Dedifferentiated amniotic fluid mesenchymal stem cell (primary cell): ENCODE measurements around the gene ZNF860.
"Not testable (repeated sequence)": the region's sequence is repeated elsewhere in the genome, so short reads cannot be mapped to it uniquely, and the experiment has no call there.

ENCODE experiments used
- DNase-seq: peaks from one replicate; pipeline ENCODE4 v3.0.0-alpha.2; 2016; ENCODE audit errors: extremely low spot score

Gene ZNF860

DNA sequence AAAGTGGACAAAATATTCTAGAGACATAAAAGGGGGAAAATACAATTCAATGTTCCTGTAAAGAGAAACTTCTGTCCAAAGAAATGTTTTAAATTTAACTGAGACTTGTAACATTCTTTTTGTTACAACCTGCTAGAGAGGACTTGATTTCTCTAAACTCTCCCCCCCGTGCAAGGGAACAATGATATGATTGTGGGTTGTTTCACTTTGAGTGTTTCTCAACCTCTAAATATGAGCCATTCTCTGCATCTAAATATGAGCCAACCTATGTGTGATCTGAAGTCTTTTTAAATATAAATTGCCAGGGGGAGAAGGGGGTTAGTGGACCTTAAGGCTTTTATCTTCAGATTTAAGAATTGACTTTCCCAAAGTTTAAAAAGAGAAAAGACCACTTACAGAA is 14.6 kb downstream of the ZNF860 start:
- DNase-seq = no peak

DNA sequence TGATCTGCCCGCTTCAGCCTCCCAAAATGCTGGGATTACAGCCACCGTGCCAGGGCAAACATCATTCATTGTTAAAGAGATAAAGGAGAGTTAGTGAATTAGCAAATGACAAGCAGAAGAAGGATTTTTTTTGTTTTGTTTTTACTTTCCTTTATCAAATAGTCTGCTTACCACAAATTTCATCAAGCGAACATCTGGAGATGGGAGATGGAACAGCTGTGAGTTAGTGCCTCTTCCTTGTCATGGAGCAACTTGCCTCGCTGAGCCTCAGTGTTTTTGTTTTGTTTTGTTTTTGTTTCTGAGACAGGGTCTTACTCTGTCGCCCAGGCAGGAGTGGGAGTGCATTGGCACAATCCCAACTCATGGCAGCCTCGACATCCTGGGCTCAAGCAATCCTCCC is 15.9 kb downstream of the ZNF860 start:
- no peak for DNase-seq

DNA sequence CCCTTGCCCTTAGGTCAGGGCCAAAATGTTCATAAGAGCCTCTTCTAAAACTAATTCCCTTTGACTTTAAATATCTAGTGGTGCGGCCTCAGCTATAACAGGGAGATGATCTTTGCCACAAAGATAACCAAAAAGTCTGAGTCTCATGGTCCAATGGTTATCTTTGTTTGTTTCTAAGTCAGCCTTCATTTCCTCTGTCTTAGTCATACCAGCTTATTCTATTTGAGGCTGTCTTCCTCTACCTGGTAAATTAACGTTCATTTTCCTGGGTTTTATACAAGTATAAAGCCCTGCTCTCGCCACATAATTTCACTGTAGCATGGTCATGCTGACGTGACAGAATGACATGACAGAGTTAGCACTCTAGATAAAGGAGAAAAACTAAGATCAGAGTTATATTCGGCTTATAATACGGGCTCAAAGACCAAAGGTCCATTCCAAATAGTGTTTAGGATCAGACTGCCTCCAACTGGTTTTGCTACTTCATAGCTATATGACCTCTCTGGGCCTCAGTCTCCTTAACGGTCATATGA is 18.4 kb downstream of the ZNF860 start:
- no peak for DNase-seq

DNA sequence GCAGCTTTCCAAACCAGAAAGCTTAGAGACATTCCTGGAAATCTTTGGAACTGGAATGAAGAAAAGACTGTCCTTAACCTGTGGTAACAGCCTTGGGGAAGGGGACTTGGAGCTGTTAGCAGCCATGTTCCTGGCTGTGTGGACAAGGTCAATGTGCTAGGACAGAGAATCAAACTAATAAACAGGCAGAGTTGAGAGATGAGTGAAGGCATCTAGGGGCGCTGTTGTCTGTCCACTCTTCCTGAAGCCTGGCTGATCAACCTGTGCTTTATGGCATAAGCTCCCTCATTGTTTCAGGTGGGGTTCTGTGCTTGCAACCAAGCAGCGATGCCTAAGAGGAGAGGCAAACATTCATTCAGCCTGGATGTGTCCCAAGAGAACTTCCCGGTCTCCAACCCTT is 19.3 kb downstream of the ZNF860 start:
- DNase-seq = no peak

DNA sequence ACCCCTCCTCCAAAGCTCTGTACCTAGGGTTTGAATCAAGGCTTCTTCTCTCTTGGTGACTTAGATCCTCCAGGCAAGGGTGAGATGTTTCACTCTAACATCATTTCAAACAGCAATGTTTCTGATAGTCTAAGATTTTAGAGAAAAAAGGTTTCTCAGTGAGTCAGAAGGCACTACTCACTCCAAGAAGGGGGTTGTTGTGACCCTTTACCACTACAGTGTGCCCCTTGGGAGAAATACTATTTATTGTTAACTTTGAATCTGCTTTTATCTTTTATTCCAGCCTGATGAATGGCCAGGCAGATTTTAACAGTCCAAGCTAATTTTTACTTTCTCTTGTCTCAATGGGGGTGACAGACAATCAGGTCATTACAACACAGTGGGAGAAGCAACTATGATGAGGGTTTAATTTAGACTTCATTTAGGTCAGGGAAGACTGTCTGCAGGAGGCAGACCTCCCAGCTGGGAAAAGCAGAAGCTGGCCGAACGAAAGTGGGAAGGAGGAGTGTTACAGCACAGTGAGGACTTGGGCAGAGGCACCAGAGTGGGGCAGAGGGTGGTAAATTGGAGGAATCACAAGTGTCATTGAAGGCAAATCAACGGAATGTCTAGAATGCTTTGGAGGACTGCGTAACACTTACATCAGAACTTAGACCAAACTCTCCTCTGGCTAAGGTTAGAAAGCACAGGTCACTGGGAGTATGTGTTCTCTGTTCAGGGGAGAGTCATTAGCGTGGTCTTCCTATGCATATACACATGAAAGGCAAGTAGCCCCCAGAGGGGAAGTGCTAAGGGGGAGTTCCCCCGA is 21.2 kb downstream of the ZNF860 start:
- no peak for DNase-seq

DNA sequence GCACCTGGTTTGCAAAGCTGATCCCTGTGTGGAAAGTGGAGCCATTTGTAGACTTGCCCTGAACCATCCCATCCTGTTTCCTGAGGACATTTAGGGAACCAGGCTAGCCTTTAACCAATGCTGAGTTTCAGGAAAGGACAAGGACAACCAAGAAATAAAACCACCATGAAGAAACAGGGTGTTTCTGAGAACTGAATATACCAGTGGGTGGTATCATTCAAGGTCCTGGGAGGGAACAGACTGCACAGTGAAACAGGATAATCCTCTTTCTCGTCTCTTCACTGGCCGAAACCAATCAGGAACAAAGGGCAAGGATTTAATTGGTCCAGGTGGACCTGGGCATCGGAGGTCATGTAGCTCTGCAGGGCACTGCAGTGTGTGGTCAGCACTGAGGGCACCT is 21.8 kb downstream of the ZNF860 start:
- no peak for DNase-seq

DNA sequence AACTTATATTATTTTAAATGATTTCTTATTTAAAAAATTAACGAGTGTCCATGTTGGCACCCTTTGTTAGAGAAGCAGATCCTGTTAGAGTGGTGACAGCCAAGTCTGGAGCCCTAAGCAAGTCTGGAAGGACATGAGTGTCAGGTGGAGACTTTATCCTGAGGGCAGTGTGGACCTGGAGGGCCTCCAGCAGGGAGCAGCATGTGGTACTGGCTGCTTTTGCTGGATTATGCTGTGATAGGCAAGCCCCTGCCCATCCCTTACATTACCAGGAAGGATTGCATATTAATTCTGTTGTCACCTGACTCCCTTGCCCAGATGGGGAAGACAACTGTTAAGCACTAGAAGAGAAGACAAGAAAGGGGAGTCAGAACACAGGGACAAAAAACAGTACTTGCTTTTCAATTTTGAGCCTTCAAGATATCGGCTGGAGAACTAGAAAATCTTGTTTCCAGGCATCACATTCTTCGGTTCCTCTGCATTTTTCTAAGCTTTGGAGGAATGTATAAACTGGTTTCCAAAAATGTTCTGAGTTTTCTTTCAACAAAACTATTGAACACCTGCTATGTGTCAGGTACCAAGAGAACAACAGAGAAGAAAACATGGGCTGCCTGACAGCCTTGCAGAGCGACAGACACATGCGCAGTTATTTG is 22.7 kb downstream of the ZNF860 start:
- DNase-seq = no peak

DNA sequence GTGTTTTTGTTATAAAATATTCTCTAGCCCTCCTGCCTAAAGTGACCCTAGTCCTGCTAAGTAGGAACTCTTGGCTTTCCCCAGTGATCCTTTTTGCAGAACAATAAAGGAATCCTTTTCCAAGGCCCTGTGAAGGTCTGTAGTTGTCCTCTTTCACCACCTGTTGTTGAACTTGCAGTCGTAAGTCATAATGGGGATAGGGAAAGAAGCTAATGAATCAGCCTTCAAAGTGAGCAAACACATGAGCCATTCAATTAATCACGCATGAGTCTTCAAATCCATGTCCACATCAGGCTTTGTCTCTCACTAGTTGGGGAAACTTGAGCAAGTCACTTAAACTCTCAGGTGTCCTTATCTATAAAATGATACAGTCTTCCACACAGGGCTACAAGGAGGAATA is 27.6 kb downstream of the ZNF860 start:
- DNase-seq = no peak

DNA sequence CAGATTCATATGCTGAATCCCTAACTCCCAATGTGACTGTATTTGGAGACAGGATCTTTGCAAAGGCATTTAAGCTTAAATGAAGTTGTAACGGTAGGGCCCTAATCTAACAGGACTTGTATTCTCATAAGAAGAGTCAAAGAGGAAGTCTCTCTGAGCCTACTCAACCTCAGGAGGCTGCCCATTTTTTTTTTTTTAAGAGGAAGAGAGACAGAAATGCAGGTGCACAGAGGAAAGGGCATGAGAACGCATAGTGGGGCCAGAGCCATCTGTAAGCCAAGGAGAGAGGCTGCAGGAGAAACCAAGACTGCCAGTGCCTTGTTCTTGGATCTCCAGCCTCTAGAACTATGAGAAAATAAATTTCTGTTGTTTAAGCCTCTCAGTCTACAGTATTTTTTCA is 28.4 kb downstream of the ZNF860 start:
- no peak for DNase-seq

DNA sequence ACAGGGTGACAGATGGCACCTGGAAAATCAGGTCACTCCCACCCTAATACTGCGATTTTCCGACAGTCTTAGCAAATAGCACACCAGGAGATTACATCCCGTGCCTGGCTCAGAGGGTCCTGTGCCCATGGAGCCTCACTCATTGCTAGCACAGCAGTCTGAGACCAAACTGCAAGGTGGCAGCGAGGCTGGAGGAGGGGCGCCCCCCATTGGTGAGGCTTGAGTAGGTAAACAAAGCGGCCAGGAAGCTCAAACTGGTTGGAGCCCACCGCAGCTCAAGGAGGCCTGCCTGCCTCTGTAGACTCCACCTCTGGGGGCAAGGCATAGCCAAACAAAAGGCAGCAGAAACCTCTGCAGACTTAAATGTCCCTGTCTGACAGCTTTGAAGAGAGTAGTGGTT is 29.1 kb downstream of the ZNF860 start:
- not testable (repeated sequence) for DNase-seq

DNA sequence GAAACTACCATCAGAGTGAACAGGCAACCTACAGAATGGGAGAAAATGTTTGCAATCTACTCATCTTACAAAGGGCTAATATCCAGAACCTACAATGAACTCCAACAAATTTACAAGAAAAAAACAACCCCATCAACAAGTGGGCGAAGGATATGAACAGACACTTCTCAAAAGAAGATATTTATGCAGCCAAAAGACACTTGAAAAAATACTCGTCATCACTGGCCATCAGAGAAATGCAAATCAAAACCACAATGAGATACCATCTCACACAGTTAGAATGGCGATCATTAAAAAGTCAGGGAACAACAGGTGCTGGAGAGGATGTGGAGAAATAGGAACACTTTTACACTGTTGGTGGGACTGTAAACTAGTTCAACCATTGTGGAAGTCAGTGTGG is 34.1 kb downstream of the ZNF860 start:
- not testable (repeated sequence) for DNase-seq

DNA sequence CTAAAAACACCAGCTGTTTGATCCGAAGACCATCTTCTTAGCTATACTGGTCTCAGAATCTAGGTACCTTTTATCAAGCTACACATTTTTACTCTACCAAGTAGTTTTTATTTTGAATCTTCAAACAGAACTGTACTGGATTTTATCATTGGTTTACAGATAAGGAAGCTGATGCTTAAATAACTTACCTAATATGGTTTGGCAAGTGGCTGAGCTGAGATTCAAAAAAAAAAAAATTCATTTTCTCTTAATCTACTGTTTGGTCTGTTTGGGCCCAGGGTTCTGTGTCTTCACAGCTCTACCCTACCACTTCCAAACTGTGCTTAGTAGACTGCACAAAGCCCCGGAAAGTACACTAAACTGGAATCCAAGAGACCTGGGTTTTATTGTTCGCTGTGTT is 35.7 kb downstream of the ZNF860 start:
- DNase-seq = no peak

DNA sequence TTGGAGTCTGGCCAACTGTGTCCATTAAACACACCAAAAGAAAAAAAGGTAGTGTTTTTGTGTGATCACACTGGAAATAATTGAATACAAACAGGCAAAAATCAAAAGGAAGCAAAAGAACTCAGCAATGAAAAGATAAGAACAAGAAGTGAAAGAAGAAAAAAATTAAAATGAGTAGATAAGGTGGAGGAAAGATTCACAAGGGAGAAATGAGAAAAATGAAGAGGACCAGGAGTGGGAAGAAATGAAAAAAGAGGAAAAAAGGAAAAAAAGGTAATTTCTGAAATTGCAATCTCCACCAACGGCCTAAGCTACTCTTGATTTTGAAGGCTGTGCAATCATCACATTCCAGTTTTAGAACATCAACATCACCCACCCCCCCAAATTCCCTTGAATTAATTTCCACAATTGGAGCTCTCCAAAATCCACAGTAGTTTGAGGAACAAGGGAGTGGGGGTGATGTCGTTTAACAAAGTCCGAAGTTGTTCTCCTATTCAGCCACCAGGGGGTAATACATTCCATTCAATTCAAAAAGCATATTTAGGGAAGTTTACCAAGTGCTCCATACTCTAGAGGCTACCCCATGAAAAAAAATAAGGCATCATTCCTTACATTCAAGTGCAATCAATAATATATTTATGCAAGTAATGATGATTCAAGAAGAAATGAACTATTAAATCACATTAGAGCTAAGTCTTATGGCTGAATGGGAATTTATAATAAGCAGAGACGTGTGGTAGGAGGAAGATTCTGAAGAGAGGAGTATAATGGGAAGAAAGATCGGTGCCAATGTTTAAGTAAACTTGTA is 37.4 kb downstream of the ZNF860 start:
- peak; percentile 64 for DNase-seq

DNA sequence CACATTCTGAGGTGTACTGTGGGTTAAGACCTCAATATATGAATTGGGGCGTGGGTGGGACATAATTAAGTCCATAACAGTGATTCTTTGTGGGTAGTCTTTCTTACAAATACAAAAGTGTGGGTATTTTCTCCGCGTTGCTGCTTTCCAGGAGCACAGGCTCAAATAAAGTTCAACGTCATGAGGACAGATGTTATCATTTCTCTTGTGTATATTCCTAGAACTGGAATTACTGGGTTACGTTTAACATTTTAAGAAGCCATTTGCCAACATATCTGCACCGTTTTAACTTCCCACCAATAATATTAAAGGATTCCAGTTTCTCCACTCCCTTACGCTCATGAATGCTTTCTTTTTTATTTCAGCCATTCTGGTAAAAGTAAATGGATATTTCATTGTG is 39.6 kb downstream of the ZNF860 start:
- no peak for DNase-seq

DNA sequence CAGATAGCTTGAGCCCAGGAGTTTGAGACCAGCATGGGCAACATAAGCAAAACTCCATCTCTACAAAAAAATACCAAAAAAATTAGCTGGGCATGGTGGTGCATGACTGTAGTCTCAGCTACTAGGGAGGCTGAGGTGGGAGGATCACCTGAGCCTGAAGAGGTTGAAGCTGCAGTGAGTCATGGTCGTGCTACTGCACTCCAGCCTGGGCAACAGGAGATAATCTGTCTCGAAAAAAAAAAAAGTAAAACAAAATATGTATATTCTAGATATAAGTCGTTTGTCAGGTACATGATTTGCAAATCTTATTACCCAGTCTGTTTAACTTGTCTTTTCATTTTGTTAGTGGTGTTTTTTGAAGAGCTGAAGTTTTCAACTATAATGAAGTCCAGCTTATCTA is 40.2 kb downstream of the ZNF860 start:
- DNase-seq = no peak

DNA sequence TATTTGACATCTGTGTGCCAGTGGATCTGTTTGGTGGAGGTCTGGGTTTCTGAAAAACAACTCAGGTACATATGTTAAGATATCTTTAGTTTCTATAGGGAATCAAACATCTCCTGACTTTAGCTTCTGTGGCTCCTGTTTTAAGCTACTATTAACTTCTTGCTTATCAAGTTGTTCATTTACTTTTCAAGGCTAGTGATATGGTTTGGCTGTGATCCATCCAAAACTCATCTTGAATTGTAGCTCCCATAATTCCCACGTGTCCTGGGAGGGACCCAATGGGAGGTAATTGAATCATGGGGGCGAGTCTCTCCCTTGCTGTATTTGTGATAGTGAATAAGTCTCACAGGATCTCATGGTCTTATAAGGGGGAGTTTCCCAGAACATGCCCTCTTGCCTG is 41.4 kb downstream of the ZNF860 start:
- no peak for DNase-seq

DNA sequence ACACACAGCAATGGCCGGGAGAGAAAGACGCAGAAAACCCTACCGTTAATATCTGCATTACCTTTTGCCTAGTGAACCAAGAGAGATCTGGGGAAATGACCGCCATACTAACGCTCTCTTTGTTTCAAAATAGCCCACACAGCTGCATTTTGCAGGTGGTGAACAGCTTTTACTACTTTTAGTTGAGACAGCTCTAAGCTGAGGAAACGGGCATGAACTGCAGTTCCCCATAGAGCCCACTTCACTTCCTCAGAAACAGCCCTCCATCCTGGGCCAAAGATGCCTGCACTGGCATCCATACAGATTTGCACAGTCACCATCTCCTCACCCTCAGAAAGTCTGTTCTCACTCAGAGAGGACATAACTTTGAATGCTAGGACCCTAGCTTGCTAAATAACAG is 45.0 kb downstream of the ZNF860 start:
- DNase-seq = no peak

DNA sequence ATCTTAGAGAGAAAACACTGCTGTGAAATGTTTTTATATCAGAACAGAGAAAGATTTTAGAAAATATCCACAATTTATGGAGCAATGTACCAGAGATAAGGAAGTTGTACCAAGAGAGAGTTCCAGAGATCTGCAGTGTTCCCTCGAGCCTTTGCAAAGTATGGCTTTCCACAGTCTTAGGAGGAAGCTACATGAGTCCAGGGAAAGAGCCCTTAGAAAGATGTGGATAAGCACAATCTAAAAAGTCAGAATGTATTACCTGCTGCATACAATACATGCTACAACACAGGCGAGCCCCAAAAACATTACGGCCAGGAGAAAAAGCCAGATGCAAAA is 56.4 kb downstream of the ZNF860 start:
- DNase-seq = no peak

DNA sequence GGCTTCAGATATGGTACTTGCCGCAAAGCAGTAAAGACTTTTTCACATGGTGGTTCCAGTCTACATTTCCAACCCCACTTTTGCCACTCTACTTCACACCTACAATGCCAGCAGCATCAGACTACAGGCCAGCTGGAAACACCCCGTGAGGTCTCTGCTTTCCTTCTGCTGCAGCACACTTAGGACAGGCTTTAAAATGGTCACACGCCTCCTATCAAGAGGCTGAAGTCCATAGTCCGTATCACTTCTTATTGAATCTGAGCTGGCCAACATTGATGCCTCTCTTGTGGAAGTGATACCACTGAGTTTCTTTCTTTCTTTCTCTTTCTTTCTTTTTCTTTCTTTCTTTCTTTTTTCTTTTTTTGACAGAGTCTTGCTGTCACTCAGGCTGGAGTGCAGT is 59.8 kb downstream of the ZNF860 start:
- no peak for DNase-seq
